Neural progenitor cell (in vitro differentiated cells): Measurements from ENCODE around the gene RBM6.

Experiments used
- EZH2phosphoT487 ChIP-seq: fragments of 200-600 bp; sonication (generic); IDR thresholded peaks from 2 replicates; pipeline ENCODE4 v1.6.1; 2017; ENCODE audit warnings: antibody characterized with exemption
- TF ChIP-seq, protein P1 (sequence below): fragments of 200-600 bp; sonication (generic); IDR thresholded peaks from 2 replicates; pipeline ENCODE4 v1.5.1; 2017; ENCODE audit warnings: antibody characterized with exemption, mild to moderate bottlenecking

DNA sequence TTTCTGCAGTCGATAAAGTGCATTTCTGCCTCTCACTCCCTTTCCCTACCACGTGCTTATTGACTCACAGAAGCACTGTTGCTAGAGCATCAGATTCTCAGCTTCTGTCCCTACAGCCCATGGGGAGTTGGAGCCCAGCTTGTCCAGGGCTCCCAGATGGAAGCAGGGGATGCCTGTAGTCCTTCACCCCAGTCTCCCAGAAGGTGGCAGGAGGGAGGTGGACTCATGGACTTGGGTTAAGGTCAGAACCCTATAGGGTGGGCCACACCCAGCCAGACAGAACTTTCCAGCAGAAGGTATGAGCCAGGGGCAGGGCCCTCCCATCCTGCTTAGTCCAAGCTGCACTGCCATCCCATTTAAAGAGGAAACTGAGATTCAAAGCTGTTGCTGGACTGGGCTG is 182.1 kb downstream of the RBM6 start:
- TF ChIP-seq, protein P1, sequence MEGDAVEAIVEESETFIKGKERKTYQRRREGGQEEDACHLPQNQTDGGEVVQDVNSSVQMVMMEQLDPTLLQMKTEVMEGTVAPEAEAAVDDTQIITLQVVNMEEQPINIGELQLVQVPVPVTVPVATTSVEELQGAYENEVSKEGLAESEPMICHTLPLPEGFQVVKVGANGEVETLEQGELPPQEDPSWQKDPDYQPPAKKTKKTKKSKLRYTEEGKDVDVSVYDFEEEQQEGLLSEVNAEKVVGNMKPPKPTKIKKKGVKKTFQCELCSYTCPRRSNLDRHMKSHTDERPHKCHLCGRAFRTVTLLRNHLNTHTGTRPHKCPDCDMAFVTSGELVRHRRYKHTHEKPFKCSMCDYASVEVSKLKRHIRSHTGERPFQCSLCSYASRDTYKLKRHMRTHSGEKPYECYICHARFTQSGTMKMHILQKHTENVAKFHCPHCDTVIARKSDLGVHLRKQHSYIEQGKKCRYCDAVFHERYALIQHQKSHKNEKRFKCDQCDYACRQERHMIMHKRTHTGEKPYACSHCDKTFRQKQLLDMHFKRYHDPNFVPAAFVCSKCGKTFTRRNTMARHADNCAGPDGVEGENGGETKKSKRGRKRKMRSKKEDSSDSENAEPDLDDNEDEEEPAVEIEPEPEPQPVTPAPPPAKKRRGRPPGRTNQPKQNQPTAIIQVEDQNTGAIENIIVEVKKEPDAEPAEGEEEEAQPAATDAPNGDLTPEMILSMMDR = no peak
- no peak for TF ChIP-seq EZH2phosphoT487
